NCI-H1694 (cell line): ENCODE results near the gene GATA5.
A peak's percentile ranks its signal among the peaks of the same experiment; 100 is the strongest.

Experiments used
- DNase-seq: peaks from one replicate; lab custom pipeline; 2025; lab: John Stamatoyannopoulos, UW

Gene GATA5

GRCh38 chr20:62453186-62453808, 22.5 kb downstream of the GATA5 start:
- no peak for DNase-seq

DNA sequence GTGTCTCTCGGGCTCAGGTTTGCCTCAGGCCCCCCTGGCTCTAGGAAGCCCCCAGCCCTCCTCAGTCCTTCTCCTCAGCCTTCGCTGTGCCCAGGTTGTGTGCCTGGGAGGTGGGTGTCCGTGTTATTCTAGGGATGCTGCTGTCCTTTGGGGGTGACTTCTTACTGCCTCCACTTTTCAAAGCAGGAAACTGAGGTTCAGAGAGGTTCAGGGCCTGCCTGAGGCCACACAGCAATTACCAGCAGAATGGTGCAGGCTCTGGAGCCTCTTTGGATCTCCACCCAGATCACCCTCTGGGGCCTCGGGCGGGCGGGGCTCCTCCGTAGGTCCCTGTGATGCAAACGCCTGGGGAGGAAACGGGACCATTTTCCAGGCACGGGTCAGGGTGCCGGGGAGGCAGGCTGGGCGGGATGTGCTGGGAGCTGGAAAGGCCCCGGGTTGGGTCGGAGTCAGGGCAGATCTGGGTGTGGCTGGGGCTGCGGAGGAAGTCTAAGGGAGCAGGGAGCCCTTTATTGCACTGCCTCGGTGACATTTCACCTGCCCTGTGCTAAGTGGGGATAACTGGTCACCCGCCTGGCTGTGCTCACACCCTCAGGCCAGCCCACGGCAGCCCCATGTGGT, 23.2 kb downstream of the GATA5 start:
- DNase-seq, result no peak

GRCh38 chr20:62451970-62452369, 23.8 kb downstream of the GATA5 start:
- DNase-seq, result no peak

DNA sequence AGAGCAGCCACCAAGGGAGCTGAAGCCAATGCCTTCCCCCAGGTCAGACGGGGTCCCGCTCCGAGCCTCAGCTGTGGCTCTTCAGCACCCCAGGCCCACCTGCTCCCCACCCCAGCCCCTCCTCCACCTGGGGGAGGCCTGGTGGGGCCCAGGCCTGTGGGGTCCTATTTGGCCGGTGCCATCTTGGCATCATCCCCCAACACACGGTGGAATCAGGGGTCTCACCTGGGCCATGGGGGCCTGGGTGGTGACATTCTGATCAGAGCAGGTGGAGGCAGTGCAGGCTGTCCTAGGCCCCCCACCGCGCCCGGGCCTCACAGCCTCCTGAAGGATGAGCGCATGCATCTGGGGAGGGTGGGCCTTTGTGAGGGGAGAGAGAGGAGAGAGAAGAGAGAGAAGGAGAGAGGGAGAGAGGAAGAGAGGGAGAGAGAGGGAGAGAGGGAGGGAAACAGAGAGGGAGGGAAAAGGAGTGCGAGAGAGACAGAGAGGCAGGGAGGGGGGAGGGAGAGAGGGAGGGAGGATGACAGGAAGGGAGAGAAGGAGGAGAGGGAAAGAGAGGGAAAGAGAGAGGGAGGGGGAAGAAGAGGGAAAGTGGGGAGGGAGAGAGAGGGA, 24.5 kb downstream of the GATA5 start:
- no peak for DNase-seq

GRCh38 chr20:62449951-62450691, 25.7 kb downstream of the GATA5 start:
- no peak for DNase-seq

GRCh38 chr20:62448788-62449187, 27.0 kb downstream of the GATA5 start:
- DNase-seq, result no peak

DNA sequence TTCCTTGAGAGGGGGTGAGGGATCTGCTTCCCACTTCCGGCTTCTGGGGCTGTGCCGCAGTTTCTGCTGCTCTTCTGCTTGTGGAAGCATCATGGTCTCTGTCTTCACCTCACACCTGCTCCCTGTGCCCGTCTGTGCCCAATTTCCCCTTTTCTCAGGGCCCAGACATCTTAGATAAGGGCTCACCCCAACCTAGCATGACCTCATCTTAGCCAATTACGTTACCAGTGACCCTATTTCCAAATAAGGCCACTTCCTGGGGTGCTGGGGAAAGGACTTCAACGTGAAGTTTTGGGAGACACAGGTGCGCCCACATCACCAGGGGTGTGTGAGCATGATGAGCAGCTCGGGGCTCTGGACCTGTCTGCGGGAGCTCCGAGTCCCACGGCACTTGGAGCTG, 27.8 kb downstream of the GATA5 start:
- DNase-seq, result no peak

DNA sequence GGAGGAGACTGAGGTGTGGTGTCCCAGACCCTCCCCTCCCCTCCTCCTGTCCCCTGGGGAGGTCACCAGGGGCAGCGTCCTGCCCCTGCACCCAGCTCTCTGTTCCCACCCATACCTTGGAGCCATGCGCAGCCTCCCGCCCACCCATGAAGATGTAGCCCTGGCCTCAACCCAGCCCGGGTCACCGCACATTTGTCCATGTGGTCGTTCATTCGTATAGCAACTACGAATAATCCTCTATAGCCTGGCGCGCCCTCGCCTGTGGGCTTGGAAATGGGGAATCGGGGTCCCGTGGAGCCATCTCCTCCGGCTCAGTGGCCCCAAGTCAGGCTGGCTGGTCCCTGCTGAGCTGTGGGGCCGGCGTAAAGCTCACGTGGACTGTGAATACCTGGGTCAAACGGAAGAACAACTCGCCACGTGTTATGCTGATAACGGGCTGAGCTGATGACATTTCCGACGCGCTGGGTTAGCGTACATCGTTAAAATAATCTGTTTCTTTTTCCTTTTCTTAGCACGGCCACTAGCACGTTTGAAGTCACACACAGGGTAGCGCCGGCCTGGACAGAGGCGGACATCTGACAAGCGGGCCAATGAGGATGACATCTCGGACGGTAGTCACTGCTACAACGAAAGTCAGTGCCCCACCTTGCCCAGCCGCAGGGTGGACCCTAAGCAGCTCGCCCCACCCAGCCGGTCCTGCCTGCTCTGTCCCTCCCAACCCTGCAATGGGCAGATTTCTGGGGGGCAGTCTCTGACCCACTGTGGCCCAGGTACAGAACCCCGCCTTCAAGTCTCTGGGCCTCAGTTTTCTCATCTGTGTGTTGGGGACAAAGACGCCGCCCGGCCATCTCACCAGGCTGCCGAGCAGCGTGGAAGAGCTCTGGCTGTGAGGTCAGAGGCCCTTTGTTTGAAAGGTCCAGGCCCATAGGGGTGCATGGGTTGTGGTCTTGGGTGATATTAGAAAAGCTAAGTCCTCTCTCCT, 28.6 kb downstream of the GATA5 start:
- no peak for DNase-seq

- no peak for DNase-seq
Observed at GRCh38 chr20:62446481-62446880, 29.3 kb downstream of the GATA5 start.

DNA sequence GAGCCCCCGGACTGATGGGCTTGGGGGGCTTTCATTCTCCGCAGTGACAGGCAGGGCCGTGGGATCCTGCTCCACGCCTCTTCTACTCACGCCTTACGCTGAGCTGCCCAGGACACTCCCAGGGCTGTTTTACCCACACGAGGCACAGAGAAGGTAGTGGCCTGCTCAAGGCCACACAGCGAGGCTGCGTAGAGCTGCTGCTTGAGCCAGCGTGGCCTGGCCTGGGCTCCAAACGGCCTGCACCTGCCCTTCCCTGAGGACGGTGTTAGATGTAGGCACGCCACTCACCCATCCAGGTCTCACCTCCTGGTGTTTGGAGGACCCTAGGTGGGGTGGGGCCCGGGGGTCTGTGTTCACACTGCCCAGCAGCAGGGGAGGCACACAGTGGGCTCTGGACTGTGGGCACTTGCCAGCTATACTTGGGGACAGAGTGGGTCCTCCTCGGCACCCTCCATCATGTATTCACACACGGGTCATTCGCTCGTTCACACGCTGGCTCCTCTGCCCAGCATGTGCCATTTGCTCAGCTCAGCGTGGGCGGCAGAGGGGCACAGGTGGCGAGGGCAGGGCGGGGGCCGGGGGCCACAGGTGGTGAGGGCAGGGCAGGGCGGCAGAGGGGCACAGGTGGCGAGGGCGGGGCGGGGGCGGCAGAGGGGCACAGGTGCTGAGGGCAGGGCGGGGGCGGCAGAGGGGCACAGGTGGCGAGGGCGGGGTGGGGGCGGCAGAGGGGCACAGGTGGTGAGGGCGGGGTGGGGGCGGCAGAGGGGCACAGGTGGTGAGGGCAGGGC, 30.0 kb downstream of the GATA5 start:
- DNase-seq, result no peak

- DNase-seq, result no peak
Observed at GRCh38 chr20:62444286-62444685, 31.5 kb downstream of the GATA5 start.

- DNase-seq, result no peak
Observed at GRCh38 chr20:62441987-62442539, 33.7 kb downstream of the GATA5 start.

GRCh38 chr20:62439218-62439617, 36.6 kb downstream of the GATA5 start:
- no peak for DNase-seq

DNA sequence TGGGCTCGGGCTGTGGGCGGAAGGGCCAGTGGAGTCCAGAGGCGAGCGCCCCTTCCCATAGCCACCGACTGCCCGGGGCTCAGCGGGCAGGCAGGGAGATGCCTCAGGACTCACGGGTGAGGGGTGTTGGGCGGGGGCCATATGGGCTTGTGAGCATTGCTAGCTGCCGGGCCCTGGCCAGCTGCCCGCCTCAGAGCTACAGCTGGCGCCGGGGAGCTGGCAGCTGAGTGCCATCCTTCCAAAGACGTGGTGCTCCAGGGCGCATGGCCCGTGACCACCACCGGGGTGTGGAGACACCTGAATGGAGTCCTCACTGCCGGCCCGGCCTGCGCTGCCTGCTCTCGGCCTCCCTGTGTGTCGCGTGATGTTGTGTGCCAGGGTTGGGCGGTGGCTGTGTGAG, 37.9 kb downstream of the GATA5 start:
- peak; percentile 16 for DNase-seq

GRCh38 chr20:62437496-62437895, 38.3 kb downstream of the GATA5 start:
- DNase-seq, result no peak

DNA sequence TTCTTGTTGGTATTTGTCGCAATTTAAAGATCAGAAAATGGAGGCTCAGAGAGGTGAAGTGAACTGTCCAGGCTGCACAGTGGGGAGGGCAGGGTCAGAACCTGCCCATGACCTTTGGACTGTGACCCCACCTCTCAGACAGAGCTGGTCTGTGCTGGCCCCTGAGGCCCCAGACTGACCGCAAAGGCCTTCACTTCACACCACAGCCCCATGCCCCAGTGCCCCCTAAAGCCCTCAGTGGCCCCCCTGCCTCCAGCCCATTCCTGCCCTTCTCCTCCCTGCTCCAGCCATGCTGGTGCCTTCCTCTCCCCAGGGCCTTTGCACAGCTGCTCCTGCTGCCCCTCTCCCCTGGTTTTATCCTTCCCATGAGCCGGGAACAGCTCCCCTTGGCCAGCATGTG, 39.1 kb downstream of the GATA5 start:
- DNase-seq, result no peak

DNA sequence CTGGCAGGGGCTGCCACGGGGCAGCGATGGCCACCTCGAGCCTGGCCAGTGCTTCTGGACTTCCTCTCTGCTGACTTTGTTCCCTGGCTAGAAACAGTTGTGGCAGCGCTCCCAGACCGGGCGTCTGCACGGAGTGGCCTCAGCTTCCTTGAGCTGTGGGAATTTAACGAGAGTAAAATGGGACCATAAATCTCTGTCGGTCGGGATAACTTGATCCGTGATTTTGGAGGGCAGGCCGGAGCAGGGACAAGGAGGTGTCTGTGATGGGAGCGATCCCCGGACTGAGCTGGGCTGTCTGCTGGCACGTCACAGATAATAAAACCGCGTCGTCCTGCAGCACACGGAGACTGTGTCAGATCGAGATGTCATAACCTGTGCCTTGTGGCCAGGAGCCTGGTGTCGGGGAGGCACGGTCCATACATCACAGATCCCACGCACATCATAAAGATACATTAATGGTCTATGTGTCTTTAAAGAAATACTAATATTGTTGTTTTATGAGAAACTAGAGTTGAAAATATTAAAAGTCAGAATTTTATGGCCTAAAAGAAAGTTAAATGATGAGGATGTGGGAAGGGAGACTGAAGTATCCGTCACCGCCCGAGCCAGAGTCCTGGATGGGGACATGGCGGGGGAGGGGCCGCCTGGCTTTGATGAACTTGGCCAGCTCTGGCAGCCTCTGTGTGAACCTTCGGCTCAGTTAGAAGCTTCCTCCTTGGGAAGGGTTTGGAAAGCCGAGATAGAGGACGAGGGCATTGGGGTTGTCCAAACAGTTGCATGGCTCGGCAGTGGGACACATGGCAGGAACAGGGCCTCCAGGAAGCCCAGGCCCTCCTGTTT, 41.9 kb downstream of the GATA5 start:
- DNase-seq, result no peak

- no peak for DNase-seq
Observed at GRCh38 chr20:62430866-62431447, 44.8 kb downstream of the GATA5 start.

- DNase-seq, result no peak
Observed at GRCh38 chr20:62430311-62430853, 45.4 kb downstream of the GATA5 start.
